CD4-positive, alpha-beta T cell treated with Interleukin-1 beta for 1 hour (primary cell): ENCODE results near the gene FOXP4.

Source experiments
- DNase-seq, 2 donors: peaks; one replicate each; pipeline ENCODE4 v3.0.0-alpha.2; 2020 to 2022

Gene FOXP4, protein sequence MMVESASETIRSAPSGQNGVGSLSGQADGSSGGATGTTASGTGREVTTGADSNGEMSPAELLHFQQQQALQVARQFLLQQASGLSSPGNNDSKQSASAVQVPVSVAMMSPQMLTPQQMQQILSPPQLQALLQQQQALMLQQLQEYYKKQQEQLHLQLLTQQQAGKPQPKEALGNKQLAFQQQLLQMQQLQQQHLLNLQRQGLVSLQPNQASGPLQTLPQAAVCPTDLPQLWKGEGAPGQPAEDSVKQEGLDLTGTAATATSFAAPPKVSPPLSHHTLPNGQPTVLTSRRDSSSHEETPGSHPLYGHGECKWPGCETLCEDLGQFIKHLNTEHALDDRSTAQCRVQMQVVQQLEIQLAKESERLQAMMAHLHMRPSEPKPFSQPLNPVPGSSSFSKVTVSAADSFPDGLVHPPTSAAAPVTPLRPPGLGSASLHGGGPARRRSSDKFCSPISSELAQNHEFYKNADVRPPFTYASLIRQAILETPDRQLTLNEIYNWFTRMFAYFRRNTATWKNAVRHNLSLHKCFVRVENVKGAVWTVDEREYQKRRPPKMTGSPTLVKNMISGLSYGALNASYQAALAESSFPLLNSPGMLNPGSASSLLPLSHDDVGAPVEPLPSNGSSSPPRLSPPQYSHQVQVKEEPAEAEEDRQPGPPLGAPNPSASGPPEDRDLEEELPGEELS

DNA sequence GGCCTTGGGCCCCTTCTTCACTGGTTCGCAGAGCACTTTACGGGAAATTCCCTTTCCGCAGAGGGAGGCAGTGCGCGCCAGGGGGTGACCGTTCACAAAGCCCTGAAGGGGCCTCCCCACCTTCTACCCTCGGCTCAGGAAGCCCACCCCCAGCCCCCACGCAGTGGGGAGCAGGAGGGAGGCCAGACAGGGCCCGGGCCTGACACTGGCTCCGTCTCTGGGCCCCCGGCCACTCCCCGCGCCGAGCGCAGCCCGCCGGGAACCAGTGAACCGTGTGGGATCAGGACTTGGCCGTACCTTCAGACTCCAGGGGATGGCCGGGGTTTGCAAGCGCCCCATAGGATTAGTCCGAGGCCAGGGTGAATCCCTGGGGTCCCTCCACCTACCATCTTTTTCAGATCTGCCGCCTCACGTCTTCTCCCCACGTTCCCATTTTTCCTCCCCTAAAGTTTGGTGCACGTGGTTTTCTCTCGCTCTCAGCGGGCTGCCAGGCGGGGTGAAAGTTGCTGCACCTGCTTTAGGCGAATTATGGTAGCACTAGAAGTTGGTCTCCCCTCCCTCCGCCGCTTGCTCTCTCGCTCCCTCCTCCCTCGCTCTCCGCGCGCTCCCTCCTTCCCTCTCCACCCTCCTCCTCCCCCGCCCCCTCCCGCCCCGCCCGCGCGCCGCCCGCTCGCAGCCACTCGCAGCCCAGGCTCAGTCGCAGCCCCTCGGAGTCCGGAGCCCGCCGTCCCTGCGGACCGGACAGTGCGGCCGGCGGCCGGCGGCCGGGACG, at the start of gene FOXP4:
FOXP4 (plus strand) TSS at position 679 of the 772 bp plus-strand sequence. CDS start 19,380 bp downstream, outside the sequence.
- DNase-seq = peak; percentile 85 to 86

DNA sequence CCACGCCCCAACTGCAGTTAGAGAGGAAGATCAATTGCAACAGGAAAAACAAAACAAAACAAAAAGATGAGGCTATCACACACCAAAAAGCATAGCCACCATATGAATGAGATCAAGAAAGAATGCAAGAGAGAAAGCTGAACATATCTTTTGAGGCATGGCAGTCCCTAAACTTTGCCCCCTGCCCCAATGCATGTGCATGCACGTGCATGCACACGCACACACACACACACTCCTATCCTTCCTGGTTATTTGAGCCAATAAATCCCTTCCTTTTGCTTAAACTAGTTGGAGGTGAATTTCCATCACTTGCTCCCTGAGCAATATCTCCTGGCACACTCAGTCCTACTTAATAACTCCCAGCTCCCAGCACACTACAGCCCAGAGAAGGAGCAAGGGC, 48.6 kb upstream of the FOXP4 start:
- DNase-seq = no peak

DNA sequence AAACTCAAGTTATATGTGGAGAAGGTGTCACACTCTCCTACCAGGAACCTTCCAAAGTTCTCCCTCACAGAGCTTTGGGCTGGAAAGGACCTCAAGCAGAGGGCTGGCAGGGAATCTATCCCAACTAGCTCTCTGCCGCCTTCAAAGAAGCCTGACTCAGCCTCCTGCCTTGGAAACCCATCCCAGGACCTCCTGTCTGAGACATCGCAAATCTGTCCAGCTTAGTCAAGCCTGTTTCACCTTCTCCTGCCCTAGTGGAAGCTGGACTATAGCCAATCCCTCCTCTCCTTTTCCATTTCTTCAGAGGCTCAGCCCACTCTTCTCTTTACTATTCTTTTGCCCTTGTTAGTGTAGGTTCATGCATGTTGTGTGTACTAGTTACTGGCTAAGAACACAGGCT, 48.2 kb upstream of the FOXP4 start:
- DNase-seq = no peak

DNA sequence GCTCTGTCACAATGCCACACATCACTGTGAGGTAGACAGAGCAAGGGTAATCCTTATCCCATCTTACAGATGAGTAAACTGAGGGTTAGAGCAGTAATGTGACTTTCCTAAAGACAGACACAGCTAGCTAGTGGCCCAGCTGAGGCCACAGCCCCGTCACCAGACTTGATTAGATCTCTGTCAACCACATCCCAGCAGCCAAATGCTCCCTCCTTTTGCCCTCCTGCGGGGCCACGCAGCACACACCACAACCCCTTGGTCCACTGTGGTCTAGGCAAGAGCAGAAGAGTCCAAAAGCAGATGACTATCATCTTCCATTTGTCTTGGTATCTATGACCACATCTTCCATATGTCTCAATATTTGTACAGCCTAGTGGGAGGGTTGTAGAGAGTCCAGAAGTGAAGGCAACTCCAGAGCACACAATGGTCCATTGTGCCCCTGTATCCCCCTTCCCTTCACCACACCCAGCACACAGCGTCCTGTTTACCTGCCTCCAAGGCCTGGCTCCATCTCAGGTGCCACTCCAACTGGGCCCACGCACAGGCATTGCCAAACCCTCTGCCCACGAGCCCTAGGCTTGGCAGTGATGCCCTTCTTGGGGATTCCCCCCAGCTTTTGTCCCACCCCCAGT, 47.1 kb upstream of the FOXP4 start:
- no peak for DNase-seq

DNA sequence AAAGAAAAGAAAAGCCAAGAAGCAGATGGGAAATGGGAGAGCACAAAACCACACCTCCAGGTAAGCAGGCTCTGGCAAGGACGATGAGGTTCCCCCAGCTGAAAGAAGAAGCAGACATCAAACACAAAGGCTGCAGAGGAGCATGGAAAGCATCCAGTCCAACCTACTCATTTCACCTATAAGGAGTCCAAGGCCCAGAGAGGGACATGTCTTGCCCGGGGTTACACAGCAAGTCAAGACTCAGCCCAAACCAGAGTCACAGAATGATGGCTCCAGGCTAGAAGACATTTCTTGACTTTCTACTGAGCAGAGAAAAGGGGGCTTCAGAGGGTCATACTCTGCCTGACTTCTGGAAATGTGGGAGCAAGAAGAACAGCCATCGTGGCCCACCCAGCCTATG, 45.6 kb upstream of the FOXP4 start:
- no peak for DNase-seq

DNA sequence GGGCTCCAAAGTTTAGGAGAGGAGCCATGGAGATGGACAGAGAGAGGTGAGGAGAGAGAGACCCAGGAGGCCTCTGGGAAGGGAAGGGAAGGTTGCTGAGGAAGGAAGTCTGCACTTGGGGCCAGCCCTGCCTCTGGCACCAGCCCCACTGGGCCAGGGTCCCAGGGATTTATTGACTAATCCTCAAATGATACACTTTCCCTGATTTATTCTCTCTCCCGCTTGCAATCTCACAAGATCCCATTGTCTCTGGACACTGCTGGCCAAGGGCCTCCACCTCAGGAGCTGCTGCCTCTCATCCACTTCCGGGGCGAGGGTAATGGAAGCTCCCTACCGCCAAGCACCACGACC, 43.6 kb upstream of the FOXP4 start:
- DNase-seq = no peak

DNA sequence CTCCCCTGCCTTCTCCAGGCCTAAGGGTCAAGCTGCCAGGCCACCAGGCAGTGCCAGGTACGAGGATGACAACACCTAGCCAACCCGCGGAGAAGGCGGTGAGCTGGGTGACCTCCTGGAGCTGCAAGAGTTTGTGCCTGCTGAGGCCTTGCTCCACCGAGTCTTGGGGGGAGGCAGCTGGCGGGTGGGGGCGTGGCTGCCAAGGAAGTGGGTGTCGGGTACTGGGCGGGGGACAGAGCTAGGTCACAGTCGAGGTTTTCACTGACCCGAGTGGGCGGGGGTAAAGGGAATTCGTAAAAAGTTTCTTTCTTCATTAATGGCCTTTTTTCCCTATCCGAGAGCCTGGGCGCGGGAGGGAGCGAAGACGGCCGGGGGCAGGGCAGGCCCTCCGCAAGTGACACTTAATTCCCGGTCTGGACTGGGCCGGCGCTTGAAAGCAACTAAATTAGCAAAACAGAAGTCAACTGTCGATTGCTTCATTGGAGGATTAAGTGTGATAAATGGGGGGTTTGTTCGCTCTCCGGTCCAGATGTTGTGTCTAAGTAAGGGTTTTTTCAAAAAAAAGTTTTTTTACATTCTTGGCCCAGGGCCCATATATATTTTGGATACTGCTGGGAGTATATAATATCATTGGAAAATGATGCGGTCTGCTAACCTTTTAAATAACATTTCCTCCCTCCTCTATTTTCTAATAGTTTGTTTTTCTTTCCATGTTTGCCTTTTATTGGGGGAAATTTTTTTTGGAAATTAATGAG, 43.1 kb upstream of the FOXP4 start:
- peak in 1 of 2 donors; percentile 3 for DNase-seq

DNA sequence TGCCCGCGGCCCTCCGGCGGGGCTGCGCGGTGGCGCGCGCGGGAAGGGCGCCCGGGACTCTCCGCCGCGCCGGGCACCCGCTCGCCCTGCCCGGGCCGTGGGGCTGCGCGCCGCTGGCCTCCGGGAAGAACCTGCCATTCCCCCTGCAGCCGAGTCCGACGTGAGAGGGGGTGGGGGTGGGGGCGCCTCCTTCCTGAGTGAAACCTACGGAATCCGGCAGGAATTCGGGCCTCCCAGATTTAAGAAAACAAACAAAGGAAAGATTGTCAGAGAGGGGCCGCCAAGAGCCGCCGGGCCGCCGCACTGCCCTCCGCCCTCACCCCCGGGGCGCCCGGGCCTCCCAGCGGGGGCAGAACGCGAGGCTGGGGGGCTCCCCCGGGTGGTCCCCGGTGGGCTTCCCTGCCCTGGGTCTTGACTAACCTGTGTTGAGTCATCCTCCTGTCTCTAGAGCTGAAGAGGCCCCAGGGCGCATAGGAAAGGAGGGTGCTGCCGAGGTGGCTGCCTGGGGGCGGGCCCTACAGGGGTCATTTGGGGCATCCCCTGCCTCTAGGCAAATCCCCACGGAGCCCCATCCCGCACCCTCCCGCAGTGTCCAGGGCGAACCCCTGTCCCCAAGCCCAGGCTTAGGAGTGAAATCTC, 42.2 kb upstream of the FOXP4 start:
- DNase-seq = no peak

DNA sequence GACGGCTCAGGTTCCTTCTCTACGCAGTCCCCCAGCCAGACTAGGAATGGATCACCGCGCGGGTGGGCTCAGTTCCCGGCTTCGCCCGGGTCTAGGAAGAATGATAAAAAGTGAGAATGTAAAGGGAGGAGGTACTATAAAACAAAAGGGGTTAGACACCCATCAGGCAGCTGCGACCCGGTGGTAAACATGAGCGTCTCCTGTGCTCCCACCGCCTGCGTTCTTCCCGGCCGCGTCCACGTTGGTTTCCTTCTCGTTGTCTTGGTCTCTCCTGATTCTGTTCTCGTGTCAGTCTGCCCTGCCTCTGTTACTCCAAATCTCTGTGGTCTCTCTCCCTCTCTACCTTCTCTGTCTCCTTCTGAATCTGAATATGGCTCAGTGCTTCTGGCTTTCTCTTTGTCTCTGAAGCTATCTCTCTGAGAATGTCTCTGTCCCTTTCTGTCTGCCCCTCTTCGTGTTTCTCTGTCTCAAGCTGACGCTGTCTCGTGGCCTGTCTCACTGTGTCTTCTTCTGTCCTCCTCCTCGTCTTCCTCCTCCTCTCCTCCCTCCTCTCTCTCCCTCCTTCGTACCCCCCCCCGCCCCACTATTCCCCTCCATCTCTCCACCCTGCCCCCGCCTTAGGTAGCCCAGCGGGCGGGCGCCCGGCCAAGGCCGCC, 41.6 kb upstream of the FOXP4 start:
- DNase-seq = no peak

DNA sequence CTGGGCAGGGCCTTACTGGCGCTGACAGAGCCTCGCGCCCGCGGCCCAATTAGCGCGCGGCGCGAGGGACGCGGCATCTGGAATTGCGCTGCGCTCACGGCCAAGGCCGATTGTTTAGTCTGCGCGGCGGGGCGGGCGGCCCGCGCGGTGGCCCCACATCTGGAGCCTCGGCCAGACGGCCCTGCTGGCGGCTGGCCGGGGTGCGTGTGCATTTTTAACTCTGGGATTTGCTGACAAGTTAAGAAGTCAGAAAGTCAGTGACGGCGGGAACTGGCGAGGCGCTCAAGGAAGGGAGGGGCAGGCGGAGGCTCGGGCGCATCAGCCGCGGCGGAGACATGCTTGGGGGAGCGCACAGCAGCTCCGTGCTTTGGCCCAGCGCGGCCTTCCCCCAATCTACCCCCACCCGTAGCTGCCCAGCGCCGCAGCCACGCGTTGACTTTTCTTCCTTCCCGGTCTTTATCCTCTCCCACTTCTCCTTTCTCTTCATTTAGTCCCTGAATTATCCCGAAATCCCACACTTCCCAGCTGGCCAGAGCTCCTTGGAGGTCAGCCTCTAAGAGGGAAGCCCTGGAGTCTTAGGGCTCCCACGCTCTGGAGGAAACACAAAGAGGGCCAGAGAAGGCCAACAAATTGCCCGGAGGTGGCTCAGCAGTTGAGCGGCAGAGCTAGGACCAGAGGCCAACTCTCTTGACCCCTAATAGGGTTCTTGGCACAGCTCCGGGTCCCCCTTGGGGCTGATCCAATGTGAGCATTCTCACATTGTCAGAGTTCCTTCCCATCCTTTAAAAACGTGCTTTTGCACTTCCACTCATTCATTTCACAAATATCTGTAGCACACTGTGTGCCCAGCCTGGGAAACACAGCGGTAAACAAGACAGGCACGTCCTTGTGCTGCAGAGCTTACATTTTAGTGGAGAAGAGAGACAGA, 40.8 kb upstream of the FOXP4 start:
- peak in 1 of 2 donors; percentile 57 for DNase-seq

DNA sequence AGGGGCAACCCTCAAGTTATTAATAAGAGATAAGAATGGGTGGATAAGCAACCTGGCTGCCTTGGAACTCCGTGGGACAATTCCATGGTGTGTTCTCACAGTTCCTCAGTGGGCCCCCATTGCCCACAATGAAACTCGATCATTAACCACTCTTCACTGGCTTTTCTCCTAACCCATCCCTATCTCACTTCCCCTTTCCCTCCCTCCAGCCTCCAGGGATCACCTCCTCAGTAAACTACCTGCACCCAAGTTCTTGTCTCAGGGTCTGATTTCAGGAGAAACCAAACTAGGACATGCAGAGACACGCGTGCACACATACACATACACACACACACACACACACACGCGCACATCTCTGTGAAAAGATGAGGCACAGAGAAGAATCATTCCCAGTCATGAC, 37.7 kb upstream of the FOXP4 start:
- DNase-seq = no peak

DNA sequence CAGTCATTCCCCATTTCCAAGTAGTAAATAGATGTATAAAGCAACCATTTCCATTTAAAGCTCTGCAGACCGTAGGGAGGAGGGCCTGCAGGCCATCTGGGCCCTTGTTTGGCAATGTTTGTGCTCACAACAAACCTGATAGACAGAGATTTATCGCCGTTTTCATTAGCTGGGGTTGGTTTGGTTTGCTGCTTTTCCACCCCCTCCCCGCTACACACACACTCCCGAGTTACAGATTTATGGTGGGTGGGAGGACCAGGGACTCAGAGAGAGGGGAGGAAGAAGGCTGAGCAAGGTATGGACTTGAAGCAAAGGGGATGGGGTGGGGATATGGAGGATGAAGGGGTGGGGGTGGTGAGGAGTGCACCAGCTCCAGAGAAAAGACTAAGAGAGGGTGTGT, 36.6 kb upstream of the FOXP4 start:
- DNase-seq = no peak

DNA sequence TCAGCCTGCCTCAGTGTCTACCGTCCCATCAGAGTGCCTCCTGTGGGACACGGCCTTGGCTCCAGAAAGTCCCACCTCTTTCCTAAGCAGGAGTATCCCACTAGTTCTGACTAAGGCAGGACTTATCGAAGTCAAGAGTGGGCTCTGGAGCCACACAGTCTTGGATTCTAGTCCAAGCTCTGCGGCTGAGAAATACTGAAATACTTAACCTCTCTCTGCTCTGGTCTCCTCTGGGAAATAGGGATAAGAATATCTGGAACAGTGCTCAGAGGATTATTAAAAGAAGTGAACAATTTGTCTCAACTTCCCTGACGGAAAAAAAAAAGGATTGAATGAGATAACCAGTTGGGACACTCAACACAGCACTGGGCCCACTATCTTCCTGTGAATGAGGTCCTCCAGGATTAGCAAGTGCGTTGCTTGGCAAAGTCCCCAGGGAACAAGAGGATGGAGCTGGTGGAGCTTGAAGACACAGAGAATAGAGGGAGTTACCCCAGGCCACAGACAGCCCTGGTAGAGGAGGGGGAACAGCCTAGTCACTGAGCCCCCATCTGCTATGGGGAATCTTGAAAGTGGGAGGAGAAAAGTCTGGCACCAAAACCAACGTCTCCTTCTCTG, 34.6 kb upstream of the FOXP4 start:
- DNase-seq = no peak

DNA sequence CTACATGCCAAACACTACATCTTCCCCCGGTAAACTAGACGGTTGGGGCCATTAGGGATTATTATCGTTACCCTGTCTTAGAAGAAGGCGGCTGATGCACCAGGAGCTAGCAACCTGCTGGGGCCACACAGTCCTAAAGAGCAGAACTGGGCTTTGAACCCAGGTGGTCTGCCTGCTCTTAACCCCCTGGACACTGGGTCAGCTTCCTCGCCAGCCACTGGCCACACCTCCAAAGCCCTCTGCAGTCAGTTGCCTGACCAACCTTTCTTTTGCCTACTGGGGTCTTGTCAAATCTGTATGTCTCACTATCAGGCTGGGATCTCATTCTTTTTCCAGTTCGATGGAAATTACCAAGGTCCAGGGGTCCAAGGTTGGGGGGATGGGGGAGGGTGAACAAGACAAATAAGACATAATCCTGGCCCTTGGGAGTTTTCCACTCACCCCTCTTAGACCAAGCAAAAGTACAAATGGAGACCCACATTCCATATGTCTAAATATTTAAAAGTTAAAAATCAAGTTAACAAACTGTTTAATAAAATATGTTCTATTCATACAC, 34.0 kb upstream of the FOXP4 start:
- DNase-seq = no peak

DNA sequence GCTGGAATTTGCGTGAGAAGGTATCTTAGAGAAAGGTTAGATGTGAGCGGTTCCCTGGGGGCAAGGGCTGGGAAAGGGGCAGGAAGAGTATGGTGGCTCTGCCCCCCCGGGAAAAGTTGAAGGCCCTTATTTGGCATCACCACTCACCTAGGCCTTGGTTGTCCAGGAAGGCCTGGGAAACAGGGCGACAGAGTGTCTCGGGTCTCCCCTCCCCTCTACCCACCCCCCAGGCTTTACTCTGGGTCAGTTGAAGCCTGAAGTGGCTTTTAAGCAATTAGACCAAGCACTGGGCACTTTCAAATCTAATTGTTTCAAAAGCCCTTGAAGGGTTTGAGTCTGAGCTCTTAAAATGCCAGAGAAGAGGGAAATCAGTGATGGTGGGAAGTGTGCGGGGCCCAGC, 30.2 kb upstream of the FOXP4 start:
- no peak for DNase-seq

DNA sequence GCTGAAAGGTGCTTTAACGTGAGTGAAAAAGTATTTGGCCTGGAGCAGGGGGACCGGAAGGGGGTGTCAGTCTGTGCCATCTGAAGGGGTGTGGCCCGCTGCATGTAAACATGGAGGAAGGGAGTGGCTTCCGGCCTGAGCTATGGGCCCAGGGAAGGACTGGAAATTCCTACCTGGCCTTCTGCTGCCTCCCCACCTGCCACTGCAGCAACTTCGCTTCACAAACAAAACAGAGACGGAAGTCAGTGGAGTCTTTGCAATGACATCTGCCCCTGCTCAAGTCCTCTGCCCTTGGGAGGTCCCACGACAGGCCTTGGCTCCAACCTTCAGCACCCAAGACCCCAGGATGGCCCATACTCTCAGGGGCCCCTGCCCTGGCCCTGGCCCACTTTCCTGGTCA, 28.1 kb upstream of the FOXP4 start:
- no peak for DNase-seq

DNA sequence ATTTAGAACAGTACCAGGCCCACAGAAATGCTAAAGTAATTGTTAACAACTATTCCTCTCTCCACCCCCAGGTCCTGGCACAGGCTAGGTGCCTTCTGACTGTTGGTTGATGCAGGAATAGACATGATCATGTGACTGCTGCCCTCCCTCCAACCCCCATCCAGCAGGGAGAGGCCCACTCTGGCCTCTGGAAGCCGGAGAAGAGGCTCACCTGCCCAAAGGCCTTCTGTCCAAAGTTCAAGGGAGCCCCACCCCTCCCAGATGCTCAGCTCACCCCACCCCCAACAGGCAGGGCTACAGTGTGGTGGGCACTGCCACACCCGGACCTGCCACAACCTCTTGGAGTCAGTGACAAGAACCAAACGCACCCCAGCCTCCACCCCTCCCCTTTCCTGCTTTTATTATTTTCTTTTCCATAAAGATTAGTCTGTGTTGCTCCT, 26.9 kb upstream of the FOXP4 start:
- no peak for DNase-seq

DNA sequence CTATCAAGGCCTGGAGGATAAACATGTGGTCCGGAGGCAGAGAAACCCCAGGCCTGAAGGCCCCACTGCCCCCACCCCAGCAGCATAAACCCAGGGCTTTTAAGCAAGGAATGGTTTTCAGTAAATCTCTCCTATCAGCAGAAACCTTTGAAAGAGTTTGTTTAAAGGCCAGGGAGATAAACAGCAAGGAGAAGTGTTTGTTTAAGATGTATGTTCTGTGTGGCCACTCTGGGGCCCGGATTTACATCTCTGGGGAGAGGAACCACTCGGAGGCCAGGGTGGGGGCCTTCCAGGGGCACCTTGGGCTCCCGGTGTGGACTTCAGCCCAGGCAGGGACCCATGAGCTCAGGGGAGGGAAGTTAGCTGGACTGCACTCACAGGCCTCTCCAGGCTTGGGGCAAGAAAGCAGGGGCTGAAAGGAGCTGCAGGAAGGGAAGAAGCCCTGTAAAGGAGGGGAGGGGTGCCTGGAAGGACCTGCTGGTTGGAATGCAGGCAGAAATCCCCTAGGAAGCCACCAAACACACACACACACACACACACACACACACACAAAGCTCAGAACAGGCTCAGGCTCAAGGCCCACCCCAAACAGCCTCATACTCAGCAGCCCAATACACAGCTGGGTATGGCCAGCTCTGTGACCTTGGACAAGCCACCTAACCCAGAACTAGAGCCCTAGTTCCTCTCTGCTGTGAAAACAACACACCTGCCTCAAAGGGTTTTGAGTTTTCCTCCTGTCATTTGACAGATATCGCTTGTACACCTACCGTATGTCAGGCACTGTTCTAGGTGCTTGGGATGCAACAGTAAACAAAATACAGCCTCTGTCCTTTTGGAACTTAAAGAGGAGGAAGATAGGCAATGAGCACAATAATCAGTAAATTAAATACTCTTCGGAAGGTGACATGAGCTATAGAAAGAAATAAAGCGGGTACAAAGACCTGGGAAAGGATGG, 26.2 kb upstream of the FOXP4 start:
- DNase-seq = no peak
